Upper lobe of left lung (tissue), 4 donors: ENCODE measurements around the gene MXRA5.

Source experiments
- CTCF ChIP-seq, 6 experiments: fragments of 450-650 bp in 4 of 6; fragments of 200-600 bp in 2 of 6; sonication (generic) in 2 of 6; IDR thresholded peaks; one replicate each; pipeline ENCODE4 v1.5.1; 2016 to 2019; ENCODE audit warnings: antibody characterized with exemption in 6 of 6
- EP300 ChIP-seq, 4 donors: sonication (generic); formaldehyde crosslinking; IDR thresholded peaks; one replicate each; pipeline ENCODE4 v1.5.1; 2017; ENCODE audit warnings: antibody characterized with exemption in 4 of 4, control low read depth in 2 of 4
- POLR2A ChIP-seq, 4 donors: fragments of 450-650 bp; IDR thresholded peaks; one replicate each; pipeline ENCODE4 v1.5.1; 2016 to 2017; ENCODE audit warnings: antibody characterized with exemption in 4 of 4, mild to moderate bottlenecking in 2 of 4
- POLR2AphosphoS5 ChIP-seq, 2 donors: sonication (generic); formaldehyde crosslinking; IDR thresholded peaks; one replicate each; pipeline ENCODE4 v1.5.1; 2017; ENCODE audit warnings: antibody characterized with exemption in 2 of 2

GRCh38 chrX:3377560-3377959, 31.1 kb upstream of the MXRA5 start:
- TF ChIP-seq CTCF (IDR thresholded peaks at IDR 0.05) = no peak
- no peak for TF ChIP-seq EP300 (IDR thresholded peaks at IDR 0.05)
- TF ChIP-seq POLR2A (IDR thresholded peaks at IDR 0.05) = no peak
- TF ChIP-seq POLR2AphosphoS5 (IDR thresholded peaks at IDR 0.05) = no peak
